Measurements from ENCODE around the gene STK10.

STK10 gene

DNA sequence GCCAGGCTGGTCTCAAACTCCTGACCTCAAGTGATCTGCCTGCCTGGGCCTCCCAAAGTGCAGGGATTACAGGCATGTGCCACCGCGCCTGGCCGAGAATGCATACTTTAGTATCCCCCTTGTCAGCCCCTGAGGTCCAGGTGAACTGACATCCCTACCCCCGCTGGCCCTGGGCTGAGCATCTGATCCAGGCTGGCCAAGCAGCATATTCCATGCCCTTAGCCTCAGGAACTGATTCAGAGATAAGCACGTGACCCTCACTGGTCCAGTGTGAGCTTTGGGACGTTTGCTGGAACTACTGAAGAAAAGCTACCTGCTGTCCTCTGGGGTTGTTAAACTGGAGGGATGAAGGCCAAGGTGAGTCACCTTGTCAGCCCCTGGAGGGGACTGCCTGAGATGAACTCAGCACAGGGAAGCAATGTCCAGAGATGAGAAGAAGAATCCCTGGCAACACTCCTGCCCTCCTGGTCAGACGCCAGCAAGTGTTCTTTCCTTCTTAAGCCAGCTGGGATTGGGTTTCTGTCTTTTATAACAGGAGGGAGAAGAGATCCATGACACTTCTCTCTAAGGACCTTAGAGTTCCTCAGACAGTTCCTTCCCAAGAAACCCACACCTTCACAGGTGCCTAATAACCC is 122.5 kb downstream of the STK10 start:
- no peaks in the 10 kb centered on the region for H3K27me3 ChIP-seq (ENCODE audit: insufficient read depth, low read length, poor library complexity, severe bottlenecking)
- peaks cover 5% of the 10 kb centered on the region for H3K4me1 ChIP-seq (ENCODE audit: insufficient read depth, low read length, poor library complexity, severe bottlenecking)
- H3K9ac ChIP-seq (ENCODE audit: low read depth, low read length, poor library complexity, severe bottlenecking), result no peak overlapping the region
- H3K4me3 ChIP-seq (ENCODE audit: low read length, poor library complexity, severe bottlenecking), result no peak overlapping the region
- H4K20me1 ChIP-seq (ENCODE audit: insufficient read depth, low read length, poor library complexity, severe bottlenecking), result no peaks in the 10 kb centered on the region
- no peak overlapping the region for H2AFZ ChIP-seq (ENCODE audit: low read length)
- no peaks in the 10 kb centered on the region for H3K79me2 ChIP-seq (ENCODE audit: insufficient read depth, low read length)
- H3K36me3 ChIP-seq (ENCODE audit: insufficient read depth, low read length), result peaks cover 40% of the 10 kb centered on the region; the same call in 1 of the 2 replicates
- H3F3A ChIP-seq (ENCODE audit: low read depth), result no peaks in the 10 kb centered on the region
- no peaks in the 10 kb centered on the region for H3K9me2 ChIP-seq (replicated peaks; ENCODE audit: low read depth, low read length)
- H3K9me3 ChIP-seq (ENCODE audit: insufficient read depth, low read depth, low read length), result no peaks in the 10 kb centered on the region
- TF ChIP-seq EZH2phosphoT487 (IDR thresholded peaks at IDR 0.05; ENCODE audit: borderline replicate concordance), result no peak
- TF ChIP-seq, protein P1, sequence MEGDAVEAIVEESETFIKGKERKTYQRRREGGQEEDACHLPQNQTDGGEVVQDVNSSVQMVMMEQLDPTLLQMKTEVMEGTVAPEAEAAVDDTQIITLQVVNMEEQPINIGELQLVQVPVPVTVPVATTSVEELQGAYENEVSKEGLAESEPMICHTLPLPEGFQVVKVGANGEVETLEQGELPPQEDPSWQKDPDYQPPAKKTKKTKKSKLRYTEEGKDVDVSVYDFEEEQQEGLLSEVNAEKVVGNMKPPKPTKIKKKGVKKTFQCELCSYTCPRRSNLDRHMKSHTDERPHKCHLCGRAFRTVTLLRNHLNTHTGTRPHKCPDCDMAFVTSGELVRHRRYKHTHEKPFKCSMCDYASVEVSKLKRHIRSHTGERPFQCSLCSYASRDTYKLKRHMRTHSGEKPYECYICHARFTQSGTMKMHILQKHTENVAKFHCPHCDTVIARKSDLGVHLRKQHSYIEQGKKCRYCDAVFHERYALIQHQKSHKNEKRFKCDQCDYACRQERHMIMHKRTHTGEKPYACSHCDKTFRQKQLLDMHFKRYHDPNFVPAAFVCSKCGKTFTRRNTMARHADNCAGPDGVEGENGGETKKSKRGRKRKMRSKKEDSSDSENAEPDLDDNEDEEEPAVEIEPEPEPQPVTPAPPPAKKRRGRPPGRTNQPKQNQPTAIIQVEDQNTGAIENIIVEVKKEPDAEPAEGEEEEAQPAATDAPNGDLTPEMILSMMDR (conservative IDR thresholded peaks at IDR 0.05; ENCODE audit: low read length), result no peak
- H3K4me2 ChIP-seq (ENCODE audit: low read depth, low read length, poor library complexity, severe bottlenecking), result no peak overlapping the region

DNA sequence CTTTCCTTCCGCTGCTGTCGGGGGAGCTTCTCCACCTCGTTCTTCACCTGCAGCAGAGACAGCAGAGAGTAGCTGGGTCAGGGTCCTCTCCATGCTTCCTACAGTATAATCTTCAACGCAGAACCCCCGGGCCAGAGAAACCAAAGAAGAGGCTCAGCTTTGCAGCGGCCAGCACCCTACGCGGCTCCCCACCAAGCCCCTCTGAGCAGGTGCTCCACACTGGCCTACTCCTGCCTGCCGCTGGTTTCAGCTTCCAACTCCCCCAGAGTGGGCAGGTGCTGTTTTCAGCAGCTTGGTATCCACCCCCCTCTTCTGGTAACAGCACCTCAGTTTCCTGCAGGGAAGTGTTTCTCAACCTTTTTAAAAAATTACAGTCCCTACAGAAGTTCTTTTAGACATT is 123.3 kb downstream of the STK10 start:
- H3F3A ChIP-seq (ENCODE audit: low read depth), result no peaks in the 10 kb centered on the region
- peaks cover 5% of the 10 kb centered on the region for H3K4me1 ChIP-seq (ENCODE audit: insufficient read depth, low read length, poor library complexity, severe bottlenecking)
- H3K9me3 ChIP-seq (ENCODE audit: insufficient read depth, low read depth, low read length), result no peaks in the 10 kb centered on the region
- H3K27me3 ChIP-seq (ENCODE audit: insufficient read depth, low read length, poor library complexity, severe bottlenecking), result no peaks in the 10 kb centered on the region
- no peak for TF ChIP-seq EZH2phosphoT487 (IDR thresholded peaks at IDR 0.05; ENCODE audit: borderline replicate concordance)
- TF ChIP-seq, protein P1 (conservative IDR thresholded peaks at IDR 0.05; ENCODE audit: low read length), result no peak
- H4K20me1 ChIP-seq (ENCODE audit: insufficient read depth, low read length, poor library complexity, severe bottlenecking), result no peaks in the 10 kb centered on the region
- H3K9me2 ChIP-seq (replicated peaks; ENCODE audit: low read depth, low read length), result no peaks in the 10 kb centered on the region
- H3K4me2 ChIP-seq (ENCODE audit: low read depth, low read length, poor library complexity, severe bottlenecking), result no peak overlapping the region
- H2AFZ ChIP-seq (ENCODE audit: low read length), result no peak overlapping the region
- H3K4me3 ChIP-seq (ENCODE audit: low read length, poor library complexity, severe bottlenecking), result no peak overlapping the region
- peaks cover 47% of the 10 kb centered on the region; the same call in 1 of the 2 replicates for H3K36me3 ChIP-seq (ENCODE audit: insufficient read depth, low read length)
- H3K9ac ChIP-seq (ENCODE audit: low read depth, low read length, poor library complexity, severe bottlenecking), result no peak overlapping the region
- no peaks in the 10 kb centered on the region for H3K79me2 ChIP-seq (ENCODE audit: insufficient read depth, low read length)

DNA sequence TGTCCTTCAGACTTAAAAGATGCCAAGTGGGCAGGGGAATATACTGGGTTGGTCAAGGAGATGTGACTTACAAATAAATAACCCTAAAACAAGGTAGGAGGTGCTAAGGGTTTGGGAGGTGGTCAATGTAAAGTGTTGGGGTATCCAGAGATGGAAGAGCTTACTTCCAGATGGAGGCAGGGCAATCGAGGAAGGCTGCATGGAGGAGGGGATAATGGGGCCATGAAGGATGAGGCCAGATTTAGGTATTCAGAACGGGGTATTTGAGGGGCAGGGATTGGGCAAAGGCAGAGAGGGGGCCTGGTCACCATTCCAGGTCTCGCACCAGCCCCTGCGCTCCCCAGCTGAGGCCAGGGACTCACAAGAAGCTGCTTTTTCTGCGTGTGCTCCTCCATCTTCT is 123.7 kb downstream of the STK10 start:
- Histone ChIP-seq H3K36me3 (ENCODE audit: insufficient read depth, low read length) (peaks cover 51% of the 10 kb centered on the region; the same call in 1 of the 2 replicates), H3F3A (ENCODE audit: low read depth) (no peaks in the 10 kb centered on the region), H3K27me3 (ENCODE audit: insufficient read depth, low read length, poor library complexity, severe bottlenecking) (no peaks in the 10 kb centered on the region)

More for the DNA sequence above, 123.7 kb downstream of the STK10 start:
- H3K9ac ChIP-seq (ENCODE audit: low read depth, low read length, poor library complexity, severe bottlenecking), result no peak overlapping the region
- no peak overlapping the region for H3K4me2 ChIP-seq (ENCODE audit: low read depth, low read length, poor library complexity, severe bottlenecking)
- H3K4me1 ChIP-seq (ENCODE audit: insufficient read depth, low read length, poor library complexity, severe bottlenecking), result peaks cover 5% of the 10 kb centered on the region
- TF ChIP-seq, protein P1 (conservative IDR thresholded peaks at IDR 0.05; ENCODE audit: low read length), result no peak
- TF ChIP-seq EZH2phosphoT487 (IDR thresholded peaks at IDR 0.05; ENCODE audit: borderline replicate concordance), result no peak
- H3K9me3 ChIP-seq (ENCODE audit: insufficient read depth, low read depth, low read length), result no peaks in the 10 kb centered on the region
- H3K4me3 ChIP-seq (ENCODE audit: low read length, poor library complexity, severe bottlenecking), result no peak overlapping the region
- H4K20me1 ChIP-seq (ENCODE audit: insufficient read depth, low read length, poor library complexity, severe bottlenecking), result no peaks in the 10 kb centered on the region
- no peaks in the 10 kb centered on the region for H3K9me2 ChIP-seq (replicated peaks; ENCODE audit: low read depth, low read length)
- H3K79me2 ChIP-seq (ENCODE audit: insufficient read depth, low read length), result no peaks in the 10 kb centered on the region
- no peak overlapping the region for H2AFZ ChIP-seq (ENCODE audit: low read length)
